Ammon's horn (tissue), 1 donor: ENCODE measurements around the gene NRXN3.
A peak's percentile ranks its signal among the peaks of the same experiment; 100 is the strongest.

ENCODE experiments used
- DNase-seq: peaks from one replicate; pipeline ENCODE4 v3.0.0-alpha.2; 2016; ENCODE audit warnings: low spot score

NRXN3 gene

GRCh38 chr14:79475887-79476532 lies 1305.8 kb downstream of the NRXN3 start:
- DNase-seq = no peak

GRCh38 chr14:79476552-79476951 lies 1306.4 kb downstream of the NRXN3 start:
- no peak for DNase-seq

GRCh38 chr14:79480212-79480611 lies 1310.0 kb downstream of the NRXN3 start:
- no peak for DNase-seq

- peak; percentile 15 for DNase-seq
These were observed 1312.7 kb downstream of the NRXN3 start for GRCh38 chr14:79482825-79483224.

- no peak for DNase-seq
These were observed 1313.6 kb downstream of the NRXN3 start for GRCh38 chr14:79483477-79484388.

GRCh38 chr14:79487632-79488031 lies 1317.5 kb downstream of the NRXN3 start:
- no peak for DNase-seq

- no peak for DNase-seq
These were observed 1321.0 kb downstream of the NRXN3 start for GRCh38 chr14:79491161-79491560.

- DNase-seq = no peak
These were observed 1323.0 kb downstream of the NRXN3 start for GRCh38 chr14:79493081-79493645.

GRCh38 chr14:79496701-79497100 lies 1326.5 kb downstream of the NRXN3 start:
- DNase-seq = no peak

- DNase-seq = no peak
These were observed 1330.3 kb downstream of the NRXN3 start for GRCh38 chr14:79500489-79500888.

GRCh38 chr14:79502136-79502750 lies 1332.1 kb downstream of the NRXN3 start:
- no peak for DNase-seq

- no peak for DNase-seq
These were observed 1332.6 kb downstream of the NRXN3 start for GRCh38 chr14:79502751-79503148.

GRCh38 chr14:79510659-79511058 lies 1340.5 kb downstream of the NRXN3 start:
- no peak for DNase-seq

GRCh38 chr14:79511146-79511545 lies 1341.0 kb downstream of the NRXN3 start:
- DNase-seq = no peak

- no peak for DNase-seq
These were observed 1343.3 kb downstream of the NRXN3 start for GRCh38 chr14:79513446-79513845.

GRCh38 chr14:79514700-79515099 lies 1344.5 kb downstream of the NRXN3 start:
- DNase-seq = no peak

- no peak for DNase-seq
These were observed 1345.0 kb downstream of the NRXN3 start for GRCh38 chr14:79515158-79515557.

GRCh38 chr14:79516009-79516408 lies 1345.8 kb downstream of the NRXN3 start:
- DNase-seq = no peak

- DNase-seq = no peak
These were observed 1355.2 kb downstream of the NRXN3 start for GRCh38 chr14:79525416-79525815.

GRCh38 chr14:79528828-79529416 lies 1358.7 kb downstream of the NRXN3 start:
- no peak for DNase-seq

- no peak for DNase-seq
These were observed 1360.4 kb downstream of the NRXN3 start for GRCh38 chr14:79530555-79530954.

- DNase-seq = peak; percentile 23
These were observed 1364.7 kb downstream of the NRXN3 start for GRCh38 chr14:79534703-79535353.
